SK-N-DZ (cell line): ENCODE results near the gene SEC23B.
"Not testable (repeated sequence)": the region's sequence is repeated elsewhere in the genome, so short reads cannot be mapped to it uniquely, and the experiment has no call there.

ENCODE experiments used
- DNase-seq: peaks from one replicate; pipeline ENCODE4 v3.0.0-alpha.2; 2015; ENCODE audit warnings: low spot score

Gene SEC23B

GRCh38 chr20:18524646-18525045 lies 16.9 kb downstream of the SEC23B start:
- no peak for DNase-seq

- not testable (repeated sequence) for DNase-seq
Observed at GRCh38 chr20:18526761-18527160, 19.0 kb downstream of the SEC23B start.

GRCh38 chr20:18527339-18527738 lies 19.6 kb downstream of the SEC23B start:
- no peak for DNase-seq

GRCh38 chr20:18527836-18528235 lies 20.1 kb downstream of the SEC23B start:
- no peak for DNase-seq

GRCh38 chr20:18529041-18529440 lies 21.3 kb downstream of the SEC23B start:
- DNase-seq, result no peak

GRCh38 chr20:18532626-18533025 lies 24.9 kb downstream of the SEC23B start:
- DNase-seq, result no peak

GRCh38 chr20:18533491-18533890 lies 25.8 kb downstream of the SEC23B start:
- no peak for DNase-seq

GRCh38 chr20:18533978-18534644 lies 26.4 kb downstream of the SEC23B start:
- no peak for DNase-seq

GRCh38 chr20:18537651-18538050 lies 29.9 kb downstream of the SEC23B start:
- no peak for DNase-seq

GRCh38 chr20:18541741-18542140 lies 34.0 kb downstream of the SEC23B start:
- DNase-seq, result no peak

GRCh38 chr20:18543216-18543615 lies 35.5 kb downstream of the SEC23B start:
- no peak for DNase-seq

- DNase-seq, result no peak
Observed at GRCh38 chr20:18543932-18544331, 36.2 kb downstream of the SEC23B start.

GRCh38 chr20:18545566-18545965 lies 37.8 kb downstream of the SEC23B start:
- no peak for DNase-seq

GRCh38 chr20:18548465-18548864 lies 40.7 kb downstream of the SEC23B start:
- no peak for DNase-seq

GRCh38 chr20:18553746-18554145 lies 46.0 kb downstream of the SEC23B start:
- no peak for DNase-seq

- DNase-seq, result peak; percentile 87
Observed at GRCh38 chr20:18566892-18567738, 59.4 kb downstream of the SEC23B start, which contains the start of gene SMIM26. TSS of gene SMIM26 (plus strand) at chr20:18567432. CDS start at chr20:18567479, 47 bp downstream.

- no peak for DNase-seq
Observed at GRCh38 chr20:18567739-18568091, 60.0 kb downstream of the SEC23B start.

GRCh38 chr20:18571009-18571408 lies 63.3 kb downstream of the SEC23B start:
- no peak for DNase-seq

- DNase-seq, result no peak
Observed at GRCh38 chr20:18571578-18571977, 63.8 kb downstream of the SEC23B start.

- DNase-seq, result no peak
Observed at GRCh38 chr20:18577942-18578341, 70.2 kb downstream of the SEC23B start.

- no peak for DNase-seq
Observed at GRCh38 chr20:18578581-18578980, 70.8 kb downstream of the SEC23B start.

- no peak for DNase-seq
Observed at GRCh38 chr20:18580012-18580411, 72.3 kb downstream of the SEC23B start.

- DNase-seq, result no peak
Observed at GRCh38 chr20:18585134-18585533, 77.4 kb downstream of the SEC23B start.
